Left lobe of liver (tissue), 2 donors: ENCODE data around the gene ZNRF3. TPM values are rescaled to one million over a fixed set of nuclear protein-coding genes. Genes with fewer than 3 reads are reported as not detected.

Experiments used
- ATAC-seq: fragments of 200-7000 bp; cut with Tn5 transposase; one replicate; pipeline ENCODE4 v1.9.1; 2020; ENCODE audit warnings: mild to moderate bottlenecking, moderate library complexity
- DNase-seq: peaks from one replicate; pipeline ENCODE4 v3.0.0-alpha.2; 2020; ENCODE audit warnings: low spot score
- total RNA-seq: library from RNA; stranded (reverse); gene quantifications from one replicate; pipeline ENCODE4 v1.2.1, GENCODE V29; 2021
- donor health status: DM: no; HTN: no; CAD: no; lungs with moderate emphysema.
- donor health status: DM: no; HTN: yes; CAD: no.

The ZNRF3 gene
- total RNA-seq, 1 donor from 2014 or later, result 7.3 TPM

GRCh38 chr22:28949788-28950187 lies 66.4 kb downstream of the ZNRF3 start:
- no peak for DNase-seq
- ATAC-seq, result no peak

- no peak for ATAC-seq
- no peak for DNase-seq
These were observed 67.4 kb downstream of the ZNRF3 start for GRCh38 chr22:28950617-28951411.

- DNase-seq (no peak), ATAC-seq (peak; percentile 75)
These were observed 68.2 kb downstream of the ZNRF3 start for GRCh38 chr22:28951530-28951929.

- no peak for DNase-seq
- peak; percentile 35 for ATAC-seq
These were observed 68.7 kb downstream of the ZNRF3 start for GRCh38 chr22:28951969-28952521.

GRCh38 chr22:28952857-28953256 lies 69.5 kb downstream of the ZNRF3 start:
- ATAC-seq (no peak), DNase-seq (no peak)

- no peak for ATAC-seq
- DNase-seq, result no peak
These were observed 70.0 kb downstream of the ZNRF3 start for GRCh38 chr22:28953403-28953802.

GRCh38 chr22:28953976-28954880 lies 70.9 kb downstream of the ZNRF3 start:
- no peak for ATAC-seq
- DNase-seq, result no peak

GRCh38 chr22:28955817-28956216 lies 72.4 kb downstream of the ZNRF3 start:
- ATAC-seq, result no peak

GRCh38 chr22:28956506-28956905 lies 73.1 kb downstream of the ZNRF3 start:
- no peak for DNase-seq
- ATAC-seq, result no peak

More at GRCh38 chr22:28955817-28956216, 72.4 kb downstream of the ZNRF3 start:
- no peak for DNase-seq

GRCh38 chr22:28958611-28959010 lies 75.2 kb downstream of the ZNRF3 start:
- ATAC-seq, result no peak
- DNase-seq, result no peak

- no peak for ATAC-seq
- no peak for DNase-seq
These were observed 78.7 kb downstream of the ZNRF3 start for GRCh38 chr22:28962042-28962554.

GRCh38 chr22:28963362-28963761 lies 80.0 kb downstream of the ZNRF3 start:
- ATAC-seq, result no peak
- DNase-seq, result no peak

- DNase-seq, result no peak
- peak; percentile 20 for ATAC-seq
These were observed 83.8 kb downstream of the ZNRF3 start for GRCh38 chr22:28967163-28967665.

- no peak for ATAC-seq
- no peak for DNase-seq
These were observed 84.6 kb downstream of the ZNRF3 start for GRCh38 chr22:28967969-28968368.

- no peak for DNase-seq
- ATAC-seq, result peak; percentile 89
These were observed 86.2 kb downstream of the ZNRF3 start for GRCh38 chr22:28969401-28970168.

GRCh38 chr22:28973352-28973751 lies 90.0 kb downstream of the ZNRF3 start:
- DNase-seq (no peak), ATAC-seq (no peak)

- ATAC-seq, result no peak
These were observed 93.7 kb downstream of the ZNRF3 start for GRCh38 chr22:28977060-28977459.

GRCh38 chr22:28977481-28977971 lies 94.2 kb downstream of the ZNRF3 start:
- DNase-seq (no peak), ATAC-seq (peak; percentile 58)

More at GRCh38 chr22:28977060-28977459, 93.7 kb downstream of the ZNRF3 start:
- DNase-seq, result no peak

GRCh38 chr22:28978158-28978557 lies 94.8 kb downstream of the ZNRF3 start:
- ATAC-seq (peak; percentile 5), DNase-seq (no peak)
